ENCODE data around the gene TBRG4. TPM values are rescaled to one million over a fixed set of nuclear protein-coding genes. Genes with fewer than 3 reads are reported as not detected.

The TBRG4 gene
- total RNA-seq, 1 experiment from 2014 or later, result 127 TPM

- WGBS (ENCODE audit: extremely low coverage, insufficient read length, low lambda C conversion rate), result no CpG with 5 or more reads among the region's 8 CpGs
- H3K79me1 ChIP-seq (ENCODE audit: insufficient read depth, low read depth, low read length, poor library complexity, severe bottlenecking), result no peaks in the 10 kb centered on the region
- no peak overlapping the region for H3K27ac ChIP-seq (ENCODE audit: insufficient read length, low read depth, low read length)
- no peak overlapping the region for H4K5ac ChIP-seq (ENCODE audit: insufficient read length, low read depth, low read length)
- H4K91ac ChIP-seq (ENCODE audit: insufficient read length, low read depth, low read length), result no peak overlapping the region
- no peaks in the 10 kb centered on the region for H3K23me2 ChIP-seq (ENCODE audit: insufficient read length, low read depth, low read length, poor library complexity, severe bottlenecking)
- no peak overlapping the region for H2BK5ac ChIP-seq (ENCODE audit: insufficient read length, low read length)
- H3K27me3 Mint-ChIP-seq (ENCODE audit: low read depth), result peaks cover 2% of the 10 kb centered on the region; the same call in 1 of the 2 replicates
- no peak overlapping the region for H2BK120ac ChIP-seq (ENCODE audit: low read depth, low read length, poor library complexity, severe bottlenecking)
- TF ChIP-seq, protein P1, sequence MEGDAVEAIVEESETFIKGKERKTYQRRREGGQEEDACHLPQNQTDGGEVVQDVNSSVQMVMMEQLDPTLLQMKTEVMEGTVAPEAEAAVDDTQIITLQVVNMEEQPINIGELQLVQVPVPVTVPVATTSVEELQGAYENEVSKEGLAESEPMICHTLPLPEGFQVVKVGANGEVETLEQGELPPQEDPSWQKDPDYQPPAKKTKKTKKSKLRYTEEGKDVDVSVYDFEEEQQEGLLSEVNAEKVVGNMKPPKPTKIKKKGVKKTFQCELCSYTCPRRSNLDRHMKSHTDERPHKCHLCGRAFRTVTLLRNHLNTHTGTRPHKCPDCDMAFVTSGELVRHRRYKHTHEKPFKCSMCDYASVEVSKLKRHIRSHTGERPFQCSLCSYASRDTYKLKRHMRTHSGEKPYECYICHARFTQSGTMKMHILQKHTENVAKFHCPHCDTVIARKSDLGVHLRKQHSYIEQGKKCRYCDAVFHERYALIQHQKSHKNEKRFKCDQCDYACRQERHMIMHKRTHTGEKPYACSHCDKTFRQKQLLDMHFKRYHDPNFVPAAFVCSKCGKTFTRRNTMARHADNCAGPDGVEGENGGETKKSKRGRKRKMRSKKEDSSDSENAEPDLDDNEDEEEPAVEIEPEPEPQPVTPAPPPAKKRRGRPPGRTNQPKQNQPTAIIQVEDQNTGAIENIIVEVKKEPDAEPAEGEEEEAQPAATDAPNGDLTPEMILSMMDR (conservative IDR thresholded peaks at IDR 0.05), result no peak
- no peaks in the 10 kb centered on the region for H3K36me3 Mint-ChIP-seq (ENCODE audit: insufficient read depth in 1 of 3, low read depth in 3 of 3)
- no peak overlapping the region for H3K4me3 Mint-ChIP-seq
- no peak overlapping the region for H4K8ac ChIP-seq (replicated peaks; ENCODE audit: insufficient read length, low read depth, low read length)
- H3K4me2 ChIP-seq (ENCODE audit: insufficient read depth, insufficient read length, low read length), result no peak overlapping the region
- H3K9ac ChIP-seq (ENCODE audit: extremely low read depth, insufficient read length, low read length), result no peak overlapping the region
- no peak overlapping the region for H2BK20ac ChIP-seq (ENCODE audit: low read depth, low read length, poor library complexity, severe bottlenecking)
- no peaks in the 10 kb centered on the region for H3K4me1 ChIP-seq (ENCODE audit: insufficient read depth, low read length)
- H3K4ac ChIP-seq (ENCODE audit: low read depth, low read length), result no peak overlapping the region
- no peak overlapping the region for H2BK12ac ChIP-seq (ENCODE audit: insufficient read length, low read depth, low read length)
- H3K27ac Mint-ChIP-seq, result no peak overlapping the region; a peak in 1 of 7 replicates
- DNase-seq, result no peak
- H3T11ph ChIP-seq (ENCODE audit: low read length), result no peak overlapping the region
- H2BK15ac ChIP-seq (ENCODE audit: low read depth, low read length), result no peak overlapping the region
- H3K56ac ChIP-seq (ENCODE audit: insufficient read length, low read depth, low read length), result no peak overlapping the region
- no peaks in the 10 kb centered on the region for H4K20me1 ChIP-seq (ENCODE audit: control insufficient read depth, insufficient read depth, insufficient read length)
- no peaks in the 10 kb centered on the region for H3K9me3 Mint-ChIP-seq
- H3K79me2 ChIP-seq (ENCODE audit: insufficient read depth, low read length), result no peaks in the 10 kb centered on the region
- H3K18ac ChIP-seq (ENCODE audit: insufficient read length, low read depth, low read length), result no peak overlapping the region
- no peak overlapping the region for H2AK5ac ChIP-seq (ENCODE audit: insufficient read length, low read length)
- H2AFZ ChIP-seq (ENCODE audit: low read length), result no peak overlapping the region
- no peak overlapping the region for H3K14ac ChIP-seq (ENCODE audit: insufficient read depth, low read length)
- peaks cover 6 to 8% of the 10 kb centered on the region in 2 experiments for H3K4me1 Mint-ChIP-seq
- H3K27me3 ChIP-seq (ENCODE audit: insufficient read depth, low read length), result no peaks in the 10 kb centered on the region
- no peak overlapping the region for H3K23ac ChIP-seq (ENCODE audit: insufficient read length, low read depth, low read length)
- no peaks in the 10 kb centered on the region for H3K9me3 ChIP-seq (ENCODE audit: control insufficient read depth, low read depth, low read length)
Measured at GRCh38 chr7:45132708-45133320, 21.3 kb upstream of the TBRG4 start.

All from H9 (cell line).